B cell (primary cell): Measurements from ENCODE around the gene SMARCA4.
"Not testable (repeated sequence)": the region's sequence is repeated elsewhere in the genome, so short reads cannot be mapped to it uniquely, and the experiment has no call there.

Source experiments
- CTCF ChIP-seq: fragments of 200-600 bp; IDR thresholded peaks from one replicate; pipeline ENCODE4 v1.8.0; 2022; ENCODE audit warnings: antibody characterized with exemption, mild to moderate bottlenecking
- EZH2 ChIP-seq: IDR thresholded peaks from 2 replicates; pipeline ENCODE4 v1.6.1; 2012; ENCODE audit warnings: borderline replicate concordance, low read depth, mild to moderate bottlenecking, moderate library complexity, low read length; ENCODE audit not compliant: insufficient read depth, poor library complexity, severe bottlenecking

DNA sequence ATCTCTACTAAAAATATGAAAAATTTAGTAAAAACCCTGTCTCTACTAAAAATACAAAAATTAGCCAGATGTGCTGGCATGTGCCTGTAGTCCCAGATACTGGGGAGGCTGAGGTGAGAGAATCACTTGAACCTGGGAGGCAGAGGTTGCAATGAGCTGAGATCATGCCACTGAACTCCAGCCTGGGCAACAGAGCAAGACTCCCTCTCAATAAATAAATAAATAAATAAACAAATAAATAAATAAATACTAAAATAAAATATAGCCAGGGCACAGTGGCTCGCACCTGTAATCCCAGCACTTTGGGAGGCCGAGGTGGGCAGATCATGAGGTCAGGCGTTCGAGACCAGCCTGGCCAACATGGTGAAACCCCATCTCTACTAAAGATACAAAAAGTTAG lies 17.4 kb upstream of the SMARCA4 start:
- not testable (repeated sequence) for TF ChIP-seq CTCF, EZH2
